SK-N-SH (cell line): ENCODE data around the gene MRPL10.

Experiments
- EP300 ChIP-seq, 2 experiments: IDR thresholded peaks; 2 replicates each; pipeline versions ENCODE4 v1.4.0 to v1.6.1; 2012; ENCODE audit warnings: borderline replicate concordance in 1 of 2, low read depth in 1 of 2, low read length in 1 of 2
- EZH2phosphoT487 ChIP-seq: fragments of 200-600 bp; sonication (generic); IDR thresholded peaks from 2 replicates; pipeline ENCODE4 v1.6.1; 2017; ENCODE audit warnings: low read depth, mixed run types, mild to moderate bottlenecking, antibody characterized with exemption, moderate library complexity, borderline replicate concordance
- GABPA ChIP-seq: IDR thresholded peaks from 2 replicates; pipeline ENCODE4 v1.4.0; 2012; ENCODE audit warnings: low read depth, mild to moderate bottlenecking
- IRF3 ChIP-seq: fragments of 150-350 bp; IDR thresholded peaks from 2 replicates; pipeline ENCODE4 v1.6.1; 2016; ENCODE audit warnings: mild to moderate bottlenecking, low read depth, low read length
- MAX ChIP-seq: IDR thresholded peaks from 2 replicates; pipeline ENCODE4 v1.4.0; 2012; ENCODE audit warnings: low read depth
- POLR2AphosphoS5 ChIP-seq: IDR thresholded peaks from 2 replicates; pipeline ENCODE4 v1.6.1; 2012; ENCODE audit warnings: low read depth, low read length
- RAD21 ChIP-seq: IDR thresholded peaks from 2 replicates; pipeline ENCODE4 v1.6.1; 2012; ENCODE audit warnings: mild to moderate bottlenecking, low read length
- RXRA ChIP-seq: IDR thresholded peaks from 2 replicates; pipeline ENCODE4 v1.4.0; 2012; ENCODE audit warnings: low read depth, mild to moderate bottlenecking, borderline replicate concordance
- TAF1 ChIP-seq: IDR thresholded peaks from 2 replicates; pipeline ENCODE4 v1.6.1; 2012; ENCODE audit warnings: low read depth, mild to moderate bottlenecking, low read length, moderate library complexity, borderline replicate concordance
- TF ChIP-seq, protein P1 (sequence below): fragments of 200-600 bp; sonication (generic); IDR thresholded peaks from 2 replicates; pipeline ENCODE4 v1.6.1; 2017; ENCODE audit warnings: antibody characterized with exemption, mild to moderate bottlenecking, moderate library complexity
- TF ChIP-seq, protein P2 (sequence below): fragments of 150-350 bp; IDR thresholded peaks from 2 replicates; pipeline ENCODE4 v1.6.1; 2017; ENCODE audit warnings: antibody characterized with exemption, low read length, low read depth, borderline replicate concordance

DNA sequence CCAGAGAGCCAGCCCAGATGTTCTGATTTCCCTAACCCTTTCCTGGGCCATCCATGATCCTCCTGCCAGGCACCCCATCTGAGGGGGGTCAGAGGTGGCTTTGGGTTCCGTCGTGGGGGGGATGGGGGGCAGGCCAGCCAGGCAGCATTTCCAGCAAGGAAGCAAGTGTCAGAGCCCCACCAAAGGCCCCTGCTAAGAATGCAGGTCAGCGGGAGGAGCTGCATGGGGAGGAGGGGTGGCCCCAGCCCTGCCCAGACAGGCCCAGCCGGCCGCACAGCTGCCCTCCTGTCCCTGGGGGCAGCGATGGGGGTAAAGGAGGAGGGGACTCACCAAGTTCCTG, 12.0 kb upstream of the MRPL10 start:
- TF ChIP-seq, protein P1, sequence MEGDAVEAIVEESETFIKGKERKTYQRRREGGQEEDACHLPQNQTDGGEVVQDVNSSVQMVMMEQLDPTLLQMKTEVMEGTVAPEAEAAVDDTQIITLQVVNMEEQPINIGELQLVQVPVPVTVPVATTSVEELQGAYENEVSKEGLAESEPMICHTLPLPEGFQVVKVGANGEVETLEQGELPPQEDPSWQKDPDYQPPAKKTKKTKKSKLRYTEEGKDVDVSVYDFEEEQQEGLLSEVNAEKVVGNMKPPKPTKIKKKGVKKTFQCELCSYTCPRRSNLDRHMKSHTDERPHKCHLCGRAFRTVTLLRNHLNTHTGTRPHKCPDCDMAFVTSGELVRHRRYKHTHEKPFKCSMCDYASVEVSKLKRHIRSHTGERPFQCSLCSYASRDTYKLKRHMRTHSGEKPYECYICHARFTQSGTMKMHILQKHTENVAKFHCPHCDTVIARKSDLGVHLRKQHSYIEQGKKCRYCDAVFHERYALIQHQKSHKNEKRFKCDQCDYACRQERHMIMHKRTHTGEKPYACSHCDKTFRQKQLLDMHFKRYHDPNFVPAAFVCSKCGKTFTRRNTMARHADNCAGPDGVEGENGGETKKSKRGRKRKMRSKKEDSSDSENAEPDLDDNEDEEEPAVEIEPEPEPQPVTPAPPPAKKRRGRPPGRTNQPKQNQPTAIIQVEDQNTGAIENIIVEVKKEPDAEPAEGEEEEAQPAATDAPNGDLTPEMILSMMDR: no peak
- TF ChIP-seq EP300 (IDR thresholded peaks at IDR 0.05; ENCODE audit: borderline replicate concordance in 1 of 2, low read depth in 1 of 2, low read length in 1 of 2): no peak
- TF ChIP-seq, protein P2, sequence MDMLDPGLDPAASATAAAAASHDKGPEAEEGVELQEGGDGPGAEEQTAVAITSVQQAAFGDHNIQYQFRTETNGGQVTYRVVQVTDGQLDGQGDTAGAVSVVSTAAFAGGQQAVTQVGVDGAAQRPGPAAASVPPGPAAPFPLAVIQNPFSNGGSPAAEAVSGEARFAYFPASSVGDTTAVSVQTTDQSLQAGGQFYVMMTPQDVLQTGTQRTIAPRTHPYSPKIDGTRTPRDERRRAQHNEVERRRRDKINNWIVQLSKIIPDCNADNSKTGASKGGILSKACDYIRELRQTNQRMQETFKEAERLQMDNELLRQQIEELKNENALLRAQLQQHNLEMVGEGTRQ: no peak
- no peak for TF ChIP-seq POLR2AphosphoS5
- TF ChIP-seq MAX: no peak
- no peak for TF ChIP-seq RAD21
- TF ChIP-seq RXRA: no peak
- no peak for TF ChIP-seq IRF3
- no peak for TF ChIP-seq EZH2phosphoT487
- no peak for TF ChIP-seq TAF1
- TF ChIP-seq GABPA: no peak
